Neuron (in vitro differentiated cells): Measurements from ENCODE around the gene HSPB1.
"Not testable (repeated sequence)": the region's sequence is repeated elsewhere in the genome, so short reads cannot be mapped to it uniquely, and the experiment has no call there.

Experiments
- H2AFZ ChIP-seq: one replicate; pipeline ENCODE4 v1.6.1; 2013; ENCODE audit warnings: low read depth, mild to moderate bottlenecking, inconsistent platforms, low read length, moderate library complexity
- H3K27me3 ChIP-seq: one replicate; pipeline ENCODE4 v1.6.1; 2013; ENCODE audit warnings: low read length; ENCODE audit not compliant: insufficient read depth
- H3K36me3 ChIP-seq: one replicate; pipeline ENCODE4 v1.6.1; 2013; ENCODE audit warnings: low read length; ENCODE audit not compliant: insufficient read depth
- H3K4me1 ChIP-seq: one replicate; pipeline ENCODE4 v1.6.1; 2013; ENCODE audit warnings: low read length; ENCODE audit not compliant: insufficient read depth
- H3K4me3 ChIP-seq: 2 replicates; pipeline ENCODE4 v1.5.1; 2013; ENCODE audit warnings: mild to moderate bottlenecking, low read length, moderate library complexity
- H3K9me3 ChIP-seq: one replicate; pipeline ENCODE4 v1.6.1; 2013; ENCODE audit warnings: low read length

HSPB1 gene

DNA sequence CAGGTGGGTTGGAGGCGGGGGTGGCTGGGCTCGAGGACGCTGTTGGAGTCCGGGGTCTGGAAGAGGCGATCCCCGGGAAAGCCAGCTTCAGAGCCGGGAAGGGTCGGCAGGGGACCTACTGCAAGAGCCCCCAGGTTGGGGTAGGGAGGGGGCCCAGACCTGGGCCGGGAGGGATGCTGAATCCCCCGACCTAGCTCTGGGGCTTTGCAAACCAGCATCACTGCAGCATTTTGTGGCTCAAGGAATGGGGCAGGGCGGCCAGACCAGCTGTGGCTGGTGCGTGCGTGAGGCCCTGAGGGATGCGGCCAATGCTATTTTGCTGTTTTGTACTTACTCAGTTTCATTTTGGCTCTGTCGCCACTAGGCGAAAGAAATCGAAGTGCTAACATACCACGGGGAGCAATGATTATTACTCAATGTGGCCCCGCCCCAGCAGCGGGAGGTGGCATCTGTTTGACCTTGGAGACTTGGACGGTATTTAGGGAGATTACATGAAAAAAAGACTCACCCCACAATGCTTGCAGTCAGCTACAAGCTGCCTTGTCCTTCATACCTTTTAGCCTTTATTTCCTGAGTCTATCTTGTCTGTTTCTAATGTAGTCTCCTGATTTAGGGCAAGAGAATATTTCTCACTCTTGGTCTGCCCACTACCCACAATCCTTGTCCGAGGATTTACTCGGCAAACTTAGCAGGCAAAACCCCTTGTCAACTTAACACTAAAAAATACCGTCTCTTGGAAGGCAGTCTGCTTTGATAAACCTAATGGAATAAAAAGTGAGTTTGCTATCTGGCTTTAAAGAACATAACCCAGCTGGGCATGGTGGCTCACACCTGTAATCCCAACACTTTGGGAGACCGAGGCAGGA is 16.2 kb downstream of the HSPB1 start:
- Histone ChIP-seq H3K27me3 (no peaks in the 10 kb centered on the region), H3K36me3 (peaks cover 8% of the 10 kb centered on the region), H3K4me1 (peaks cover 14% of the 10 kb centered on the region), H2AFZ (peak overlapping the region; percentile 10), H3K4me3 (peak overlapping the region; percentile 64), H3K9me3 (no peaks in the 10 kb centered on the region)

DNA sequence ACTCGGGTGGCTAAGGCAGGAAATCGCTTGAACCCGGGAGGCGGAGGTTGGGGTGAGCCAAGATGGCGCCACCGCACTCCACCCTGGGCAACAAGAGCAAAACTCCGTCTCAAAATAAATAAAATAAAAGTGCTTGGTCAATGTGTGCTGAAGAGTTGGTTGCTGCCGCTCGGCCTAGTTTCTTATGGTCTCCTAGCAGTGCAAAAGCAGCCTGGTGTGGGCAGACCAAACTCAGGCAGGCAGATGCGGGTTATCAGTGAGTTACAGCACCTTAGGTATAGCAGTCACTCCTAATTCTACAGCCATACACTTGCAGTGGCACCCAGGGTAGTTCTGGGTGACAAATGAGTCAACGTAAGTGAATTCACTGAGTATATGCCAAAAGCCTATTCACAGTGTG is 22.6 kb downstream of the HSPB1 start:
- H3K36me3 ChIP-seq = peaks cover 48% of the 10 kb centered on the region

DNA sequence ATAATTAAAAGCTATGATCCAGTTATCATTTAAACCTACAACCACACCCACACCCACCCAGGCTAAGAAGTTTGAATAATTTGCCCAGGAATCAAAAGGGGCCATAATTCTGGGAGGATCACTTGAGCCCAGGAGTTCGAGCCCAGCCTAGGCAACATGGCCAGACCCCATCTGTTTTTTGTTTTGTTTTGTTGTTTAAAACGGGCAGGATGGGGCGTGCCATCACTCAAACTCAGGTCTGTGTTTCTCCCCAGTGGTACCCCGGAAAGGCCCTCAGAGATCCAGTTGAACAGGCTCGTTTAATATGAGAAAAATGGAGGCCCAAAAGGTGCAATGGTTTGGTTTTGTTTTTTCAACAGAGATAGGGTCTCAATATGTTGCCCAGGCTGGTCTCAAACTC is 23.3 kb downstream of the HSPB1 start:
- H3K4me3 ChIP-seq = no peak overlapping the region
- peaks cover 55% of the 10 kb centered on the region for H3K36me3 ChIP-seq
- no peaks in the 10 kb centered on the region for H3K4me1 ChIP-seq
- H3K27me3 ChIP-seq = no peaks in the 10 kb centered on the region
- no peaks in the 10 kb centered on the region for H3K9me3 ChIP-seq
- H2AFZ ChIP-seq = no peak overlapping the region

More for the DNA sequence above, 22.6 kb downstream of the HSPB1 start:
- Histone ChIP-seq H3K4me1 (no peaks in the 10 kb centered on the region), H3K9me3 (no peaks in the 10 kb centered on the region), H3K27me3 (no peaks in the 10 kb centered on the region), H3K4me3 (no peak overlapping the region), H2AFZ (no peak overlapping the region)

DNA sequence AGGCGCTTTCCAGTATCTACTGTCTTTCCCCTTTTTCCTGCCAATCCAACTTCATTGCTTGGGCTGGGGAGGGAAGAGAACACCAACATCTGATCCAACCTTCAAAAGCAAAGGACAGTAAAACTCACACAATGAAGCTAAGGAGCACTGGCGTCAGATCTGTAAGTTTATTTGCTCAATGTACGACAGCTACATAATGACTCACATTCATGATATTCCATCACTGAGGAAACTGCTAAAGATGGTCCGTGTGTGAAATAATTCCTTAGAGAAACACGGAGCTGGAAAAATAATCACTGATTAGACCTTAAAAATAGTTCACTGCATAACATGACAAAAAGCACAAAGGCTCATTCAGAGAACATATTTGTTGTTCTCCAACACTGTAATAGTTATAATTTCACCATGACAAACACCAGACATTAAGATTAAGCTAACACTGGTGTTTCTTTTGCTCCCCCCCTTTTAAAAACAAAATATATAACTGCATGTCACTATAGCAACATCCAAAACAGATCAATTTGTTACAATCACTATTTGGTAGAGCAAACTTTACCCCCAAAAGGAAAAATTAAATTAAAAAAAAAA is 24.3 kb downstream of the HSPB1 start:
- H3K4me3 ChIP-seq = no peak overlapping the region
- H3K4me1 ChIP-seq = no peaks in the 10 kb centered on the region
- no peaks in the 10 kb centered on the region for H3K27me3 ChIP-seq
- peaks cover 59% of the 10 kb centered on the region for H3K36me3 ChIP-seq
- H3K9me3 ChIP-seq = no peaks in the 10 kb centered on the region
- H2AFZ ChIP-seq = no peak overlapping the region

DNA sequence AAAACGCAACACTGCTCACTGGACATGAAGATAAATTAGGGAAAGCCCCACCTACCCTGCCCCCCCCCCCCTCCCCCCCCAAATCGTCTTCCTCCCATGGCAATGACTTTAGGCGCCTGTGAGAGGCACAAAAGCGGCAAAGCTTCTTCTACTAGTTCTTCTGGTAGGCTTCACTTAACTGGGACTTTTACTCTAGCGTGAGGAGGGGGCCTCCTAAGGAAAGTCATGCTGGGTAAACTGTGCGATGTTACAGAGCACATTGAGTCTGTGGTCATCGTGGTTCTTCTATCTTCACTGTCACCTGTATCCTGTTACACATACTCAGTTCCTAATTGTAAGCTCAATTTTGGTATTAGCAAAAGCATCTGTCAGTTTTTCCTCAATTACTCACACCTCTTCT is 25.1 kb downstream of the HSPB1 start:
- H3K36me3 ChIP-seq = peaks cover 65% of the 10 kb centered on the region
- H2AFZ ChIP-seq = no peak overlapping the region
- no peaks in the 10 kb centered on the region for H3K9me3 ChIP-seq
- no peaks in the 10 kb centered on the region for H3K27me3 ChIP-seq
- no peak overlapping the region for H3K4me3 ChIP-seq
- H3K4me1 ChIP-seq = no peaks in the 10 kb centered on the region

DNA sequence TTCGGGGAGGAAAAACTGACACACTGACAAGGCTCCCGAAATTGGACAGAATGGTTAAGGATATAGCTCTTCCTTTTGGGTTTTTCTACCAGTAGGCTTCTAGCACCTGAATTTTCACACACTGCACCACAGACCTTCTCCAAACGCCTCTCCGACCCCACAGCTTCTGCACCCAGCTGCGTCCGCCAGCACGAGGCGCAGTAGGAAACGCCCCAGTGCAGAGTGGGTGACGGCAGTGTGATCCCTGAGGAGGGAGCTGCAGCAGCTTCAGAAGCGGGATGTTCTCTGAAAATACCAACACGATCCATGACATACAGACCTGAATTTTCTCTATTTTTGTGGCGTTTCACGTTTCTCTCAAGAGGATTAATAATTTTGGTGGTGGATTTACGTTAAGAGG is 25.9 kb downstream of the HSPB1 start:
- Histone ChIP-seq H3K27me3 (no peaks in the 10 kb centered on the region), H3K4me1 (no peaks in the 10 kb centered on the region), H3K9me3 (no peaks in the 10 kb centered on the region), H3K4me3 (no peak overlapping the region), H2AFZ (no peak overlapping the region), H3K36me3 (peaks cover 65% of the 10 kb centered on the region)

DNA sequence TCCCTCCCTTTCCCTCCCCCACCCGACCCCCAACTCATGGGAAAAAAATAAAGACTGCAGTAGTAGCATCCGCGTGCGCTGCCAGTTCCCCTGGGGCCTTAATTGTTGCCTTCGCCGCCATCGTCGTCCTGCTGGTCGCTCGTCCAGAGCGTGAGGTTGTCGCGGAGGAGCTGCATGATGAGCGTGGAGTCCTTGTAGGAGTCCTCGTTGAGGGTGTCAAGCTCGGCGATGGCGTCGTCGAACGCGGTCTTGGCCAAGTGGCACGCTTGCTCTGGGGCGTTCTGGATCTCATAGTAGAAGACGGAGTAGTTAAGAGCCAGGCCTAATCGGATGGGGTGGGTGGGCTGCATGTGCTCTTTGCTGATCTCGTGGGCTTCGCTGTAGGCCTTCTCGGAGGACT is 27.0 kb downstream of the HSPB1 start:
- Histone ChIP-seq H3K36me3 (peaks cover 70% of the 10 kb centered on the region), H3K9me3 (no peaks in the 10 kb centered on the region), H3K4me3 (no peak overlapping the region), H3K4me1 (no peaks in the 10 kb centered on the region), H2AFZ (no peak overlapping the region), H3K27me3 (no peaks in the 10 kb centered on the region)

DNA sequence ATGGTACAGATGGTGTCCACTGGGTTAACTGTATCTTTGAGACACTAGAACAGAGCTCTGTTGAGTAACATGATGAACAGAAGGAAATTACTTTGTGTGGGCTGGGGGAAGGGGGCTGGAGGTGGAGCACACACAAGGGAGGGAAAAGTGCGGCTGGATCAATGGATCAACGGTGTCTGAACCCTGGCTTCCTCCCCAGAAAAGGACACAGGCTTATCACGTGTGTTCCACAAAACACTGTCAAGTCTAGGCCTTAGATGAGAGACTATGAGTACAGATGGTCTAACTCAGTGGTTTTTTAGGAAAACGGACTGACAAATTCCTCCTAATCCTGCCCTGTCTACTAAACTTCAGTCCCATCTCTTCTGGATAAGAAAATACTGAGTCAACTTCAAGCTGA is 27.8 kb downstream of the HSPB1 start:
- Histone ChIP-seq H3K9me3 (no peaks in the 10 kb centered on the region), H3K36me3 (peaks cover 67% of the 10 kb centered on the region), H3K4me1 (no peaks in the 10 kb centered on the region), H3K27me3 (no peaks in the 10 kb centered on the region), H3K4me3 (no peak overlapping the region), H2AFZ (no peak overlapping the region)

DNA sequence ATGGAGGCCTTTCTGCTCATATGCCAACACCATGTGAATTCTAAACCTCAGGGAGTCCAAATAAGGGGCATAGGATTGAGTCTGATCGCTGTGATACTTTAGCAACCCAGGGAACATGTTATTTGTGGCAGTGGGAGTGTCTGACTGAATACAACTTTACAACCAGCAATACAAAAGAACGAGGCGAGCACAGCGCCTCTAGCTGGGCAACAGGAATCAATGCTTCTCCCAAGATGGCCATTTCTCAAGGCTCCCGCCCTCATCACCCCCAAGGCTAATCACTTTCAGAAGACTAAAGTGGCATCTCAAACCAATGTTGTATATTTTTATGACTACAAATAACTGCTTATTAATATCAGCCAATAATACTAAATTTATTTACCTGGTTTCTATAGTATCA is 28.2 kb downstream of the HSPB1 start:
- no peaks in the 10 kb centered on the region for H3K9me3 ChIP-seq
- no peaks in the 10 kb centered on the region for H3K27me3 ChIP-seq
- H2AFZ ChIP-seq = no peak overlapping the region
- peaks cover 71% of the 10 kb centered on the region for H3K36me3 ChIP-seq
- no peaks in the 10 kb centered on the region for H3K4me1 ChIP-seq
- H3K4me3 ChIP-seq = no peak overlapping the region

DNA sequence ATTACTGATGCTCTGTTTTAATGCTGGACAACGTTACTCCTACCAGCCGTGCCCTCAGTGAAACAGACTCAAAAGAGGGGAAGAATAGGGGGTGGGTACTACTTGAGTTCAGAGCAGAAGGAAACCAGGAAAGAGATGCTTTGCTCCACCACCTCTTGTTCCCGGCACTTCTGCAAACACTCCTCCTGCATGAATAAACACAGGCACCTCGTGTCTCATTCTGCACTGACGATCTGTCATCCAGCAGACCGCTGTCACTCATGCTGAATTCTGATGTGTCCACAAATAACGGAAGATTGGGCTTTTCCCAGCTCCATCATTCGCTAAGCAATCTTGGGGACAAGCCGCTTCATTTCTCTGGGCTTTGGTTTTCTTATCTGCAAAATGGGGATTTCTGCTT is 29.6 kb downstream of the HSPB1 start:
- Histone ChIP-seq H3K27me3 (no peaks in the 10 kb centered on the region), H3K4me3 (no peak overlapping the region), H3K9me3 (no peaks in the 10 kb centered on the region), H3K4me1 (no peaks in the 10 kb centered on the region), H2AFZ (no peak overlapping the region), H3K36me3 (peaks cover 77% of the 10 kb centered on the region)

DNA sequence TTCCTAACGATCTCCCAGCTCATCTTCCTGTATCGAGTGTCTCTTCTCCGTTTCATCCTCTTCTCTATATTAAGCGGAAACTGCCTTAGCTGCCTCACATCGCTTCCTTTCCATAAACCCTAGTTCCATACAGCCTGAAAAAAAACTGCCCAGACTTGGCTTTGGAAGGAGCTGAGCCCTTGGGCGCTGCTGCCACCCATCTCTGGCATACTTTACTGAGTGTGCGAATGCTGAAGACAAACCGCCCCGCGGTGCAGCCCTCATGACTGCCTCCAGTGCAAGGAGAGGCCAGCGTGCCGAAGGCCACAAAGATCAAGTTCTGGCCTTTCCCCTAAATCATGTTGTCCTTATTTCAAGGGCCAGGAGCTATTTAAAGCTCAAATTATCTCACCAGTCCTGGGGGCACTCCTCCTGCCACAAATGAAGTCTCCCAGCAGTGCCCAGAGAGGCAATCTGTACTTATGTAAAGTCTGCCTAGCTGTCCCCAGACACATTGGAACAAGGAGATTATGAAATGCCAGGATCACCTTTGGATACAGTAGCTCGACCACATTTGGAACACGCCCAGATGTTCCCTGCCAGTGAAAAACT is 31.1 kb downstream of the HSPB1 start:
- no peaks in the 10 kb centered on the region for H3K4me1 ChIP-seq
- no peaks in the 10 kb centered on the region for H3K27me3 ChIP-seq
- H3K9me3 ChIP-seq = no peaks in the 10 kb centered on the region
- no peak overlapping the region for H2AFZ ChIP-seq
- no peak overlapping the region for H3K4me3 ChIP-seq
- peaks cover 72% of the 10 kb centered on the region for H3K36me3 ChIP-seq

DNA sequence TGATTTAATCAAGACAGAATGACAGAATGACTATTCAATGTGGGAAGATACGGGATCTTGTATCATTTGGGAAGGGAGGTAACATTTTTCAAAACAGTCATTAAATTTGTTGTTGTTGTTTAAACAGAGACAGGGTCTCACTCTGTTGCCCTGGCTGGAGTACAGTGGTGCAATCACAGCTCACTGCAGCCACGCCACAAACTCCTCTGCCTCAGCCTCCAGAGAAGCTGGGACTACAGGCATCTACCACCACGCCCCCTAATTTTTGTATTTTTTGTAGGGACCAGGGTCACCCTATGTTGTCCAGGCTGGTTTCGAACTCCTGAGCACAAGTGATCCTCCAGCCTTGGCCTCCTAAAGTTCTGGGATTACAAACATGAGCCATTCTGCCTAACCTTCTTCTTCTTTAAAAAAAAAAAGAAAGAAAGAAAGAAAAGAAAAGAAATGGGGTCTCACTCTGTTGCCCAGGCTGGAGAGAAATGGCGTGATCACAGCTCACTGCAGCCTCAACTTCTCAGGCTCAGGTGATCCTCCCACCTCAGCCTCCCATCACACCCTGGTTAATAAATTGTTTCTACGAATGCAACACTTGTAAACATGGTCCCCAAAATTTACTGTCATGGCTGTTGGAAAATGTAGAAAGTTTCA is 32.0 kb downstream of the HSPB1 start:
- peaks cover 70% of the 10 kb centered on the region for H3K36me3 ChIP-seq
- H3K27me3 ChIP-seq = no peaks in the 10 kb centered on the region
- no peak overlapping the region for H2AFZ ChIP-seq
- no peak overlapping the region for H3K4me3 ChIP-seq
- no peaks in the 10 kb centered on the region for H3K4me1 ChIP-seq
- H3K9me3 ChIP-seq = no peaks in the 10 kb centered on the region

DNA sequence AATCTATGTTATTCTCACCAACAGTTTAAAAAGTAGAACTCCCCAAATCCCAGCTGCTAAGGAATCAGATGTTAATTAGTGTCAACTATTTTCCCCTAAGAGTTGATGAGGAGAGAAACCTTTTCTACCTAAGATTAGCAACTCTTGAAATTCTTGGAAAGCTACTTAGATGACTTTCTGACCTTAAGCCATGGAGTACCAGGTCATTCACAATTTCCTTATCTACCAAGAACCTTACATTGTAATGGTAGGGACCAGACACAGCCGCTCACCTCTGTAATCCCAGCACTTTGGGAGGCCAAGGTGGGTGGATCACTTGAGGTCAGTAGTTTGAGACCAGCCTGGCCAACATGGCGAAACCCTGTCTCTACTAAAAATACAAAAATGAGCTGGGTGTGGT is 32.9 kb downstream of the HSPB1 start:
- H3K4me1 ChIP-seq, H3K27me3 ChIP-seq, H3K9me3 ChIP-seq, H3K4me3 ChIP-seq, H2AFZ ChIP-seq: not testable (repeated sequence)
- peaks cover 68% of the 10 kb centered on the region for H3K36me3 ChIP-seq
